ENCODE data around the gene SLC25A48.

Gene SLC25A48

DNA sequence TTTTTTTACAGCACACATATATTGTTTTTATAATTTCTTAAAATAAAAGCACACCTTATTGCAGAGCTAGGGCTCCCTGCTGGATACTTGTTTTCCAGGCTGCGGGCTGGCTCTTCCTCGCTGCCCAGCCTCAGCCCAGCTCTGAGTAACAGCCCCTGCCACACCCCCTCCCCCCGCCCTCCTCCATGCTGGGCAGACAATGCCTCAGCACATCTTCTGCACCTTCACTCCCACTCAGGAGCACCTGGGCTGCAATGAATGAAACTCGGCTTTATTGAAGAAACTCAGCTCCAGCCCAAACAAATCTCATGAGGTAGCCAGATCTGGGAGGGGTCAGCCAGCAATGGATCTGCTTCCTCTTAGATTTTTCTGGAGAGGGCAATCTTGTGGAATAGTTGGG is 51.7 kb downstream of the SLC25A48 start:
- Histone ChIP-seq H4K20me1 (ENCODE audit: control insufficient read depth, insufficient read depth, low read depth, low read length) (no peaks in the 10 kb centered on the region), H3K27ac (ENCODE audit: low read depth, low read length) (no peak overlapping the region), H3K4me2 (ENCODE audit: low read length) (no peak overlapping the region), H3K36me3 (ENCODE audit: control insufficient read depth, low read length) (no peaks in the 10 kb centered on the region), H3K27me3 (ENCODE audit: control insufficient read depth, low read length) (0 out of 2 replicates have a peak, but pooled peaks cover 3% of the 10 kb centered on the region), H3K4me3 (ENCODE audit: low read length) (no peak overlapping the region), H3F3A (ENCODE audit: control insufficient read depth, insufficient read depth) (no peaks in the 10 kb centered on the region), H3K9me3 (ENCODE audit: control insufficient read depth, insufficient read depth, low read length) (no peaks in the 10 kb centered on the region), H3K4me1 (ENCODE audit: control insufficient read depth, low read length) (peaks cover 5% of the 10 kb centered on the region; the same call in 1 of the 2 replicates), H3K9me2 (replicated peaks; ENCODE audit: control insufficient read depth, low read length) (no peaks in the 10 kb centered on the region), H3K79me2 (ENCODE audit: control insufficient read depth, low read length) (no peaks in the 10 kb centered on the region)
- no peak for TF ChIP-seq EZH2phosphoT487 (IDR thresholded peaks at IDR 0.05; ENCODE audit: borderline replicate concordance, low read length)
- TF ChIP-seq, protein P1, sequence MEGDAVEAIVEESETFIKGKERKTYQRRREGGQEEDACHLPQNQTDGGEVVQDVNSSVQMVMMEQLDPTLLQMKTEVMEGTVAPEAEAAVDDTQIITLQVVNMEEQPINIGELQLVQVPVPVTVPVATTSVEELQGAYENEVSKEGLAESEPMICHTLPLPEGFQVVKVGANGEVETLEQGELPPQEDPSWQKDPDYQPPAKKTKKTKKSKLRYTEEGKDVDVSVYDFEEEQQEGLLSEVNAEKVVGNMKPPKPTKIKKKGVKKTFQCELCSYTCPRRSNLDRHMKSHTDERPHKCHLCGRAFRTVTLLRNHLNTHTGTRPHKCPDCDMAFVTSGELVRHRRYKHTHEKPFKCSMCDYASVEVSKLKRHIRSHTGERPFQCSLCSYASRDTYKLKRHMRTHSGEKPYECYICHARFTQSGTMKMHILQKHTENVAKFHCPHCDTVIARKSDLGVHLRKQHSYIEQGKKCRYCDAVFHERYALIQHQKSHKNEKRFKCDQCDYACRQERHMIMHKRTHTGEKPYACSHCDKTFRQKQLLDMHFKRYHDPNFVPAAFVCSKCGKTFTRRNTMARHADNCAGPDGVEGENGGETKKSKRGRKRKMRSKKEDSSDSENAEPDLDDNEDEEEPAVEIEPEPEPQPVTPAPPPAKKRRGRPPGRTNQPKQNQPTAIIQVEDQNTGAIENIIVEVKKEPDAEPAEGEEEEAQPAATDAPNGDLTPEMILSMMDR (IDR thresholded peaks at IDR 0.05; ENCODE audit: low read depth, low read length, poor library complexity, severe bottlenecking), result no peak

DNA sequence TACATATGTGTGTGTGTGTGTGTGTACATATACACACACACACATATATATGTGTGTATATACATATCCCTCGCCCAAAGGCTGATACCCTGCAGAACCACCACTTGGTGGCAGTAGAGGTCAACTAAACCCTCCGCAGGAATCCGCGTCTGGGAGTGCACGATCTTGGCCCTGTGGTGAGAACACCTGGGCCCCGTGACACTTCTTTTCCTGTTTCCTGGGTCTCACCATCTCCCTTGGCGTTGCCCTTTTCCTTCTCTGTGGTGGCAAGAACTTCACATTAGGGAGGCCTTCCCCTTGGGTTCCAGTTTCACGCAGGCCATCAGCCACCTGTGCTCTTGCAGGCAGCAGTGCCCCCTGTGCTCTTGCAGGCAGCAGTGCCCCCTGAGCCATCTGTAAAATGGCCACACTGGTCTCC is 53.0 kb downstream of the SLC25A48 start:
- Histone ChIP-seq H3K9me2 (replicated peaks; ENCODE audit: control insufficient read depth, low read length) (no peaks in the 10 kb centered on the region), H3K9me3 (ENCODE audit: control insufficient read depth, insufficient read depth, low read length) (no peaks in the 10 kb centered on the region), H3K79me2 (ENCODE audit: control insufficient read depth, low read length) (no peaks in the 10 kb centered on the region), H3K27me3 (ENCODE audit: control insufficient read depth, low read length) (no peaks in the 10 kb centered on the region), H3F3A (ENCODE audit: control insufficient read depth, insufficient read depth) (no peaks in the 10 kb centered on the region), H3K4me3 (ENCODE audit: low read length) (no peak overlapping the region), H3K4me1 (ENCODE audit: control insufficient read depth, low read length) (peaks cover 5% of the 10 kb centered on the region; the same call in 1 of the 2 replicates), H4K20me1 (ENCODE audit: control insufficient read depth, insufficient read depth, low read depth, low read length) (no peaks in the 10 kb centered on the region), H3K4me2 (ENCODE audit: low read length) (peak overlapping the region; percentile 44), H3K36me3 (ENCODE audit: control insufficient read depth, low read length) (no peaks in the 10 kb centered on the region), H3K27ac (ENCODE audit: low read depth, low read length) (no peak overlapping the region)
- TF ChIP-seq EZH2phosphoT487 (IDR thresholded peaks at IDR 0.05; ENCODE audit: borderline replicate concordance, low read length), result no peak
- TF ChIP-seq, protein P1 (IDR thresholded peaks at IDR 0.05; ENCODE audit: low read depth, low read length, poor library complexity, severe bottlenecking), result peak; percentile 88

DNA sequence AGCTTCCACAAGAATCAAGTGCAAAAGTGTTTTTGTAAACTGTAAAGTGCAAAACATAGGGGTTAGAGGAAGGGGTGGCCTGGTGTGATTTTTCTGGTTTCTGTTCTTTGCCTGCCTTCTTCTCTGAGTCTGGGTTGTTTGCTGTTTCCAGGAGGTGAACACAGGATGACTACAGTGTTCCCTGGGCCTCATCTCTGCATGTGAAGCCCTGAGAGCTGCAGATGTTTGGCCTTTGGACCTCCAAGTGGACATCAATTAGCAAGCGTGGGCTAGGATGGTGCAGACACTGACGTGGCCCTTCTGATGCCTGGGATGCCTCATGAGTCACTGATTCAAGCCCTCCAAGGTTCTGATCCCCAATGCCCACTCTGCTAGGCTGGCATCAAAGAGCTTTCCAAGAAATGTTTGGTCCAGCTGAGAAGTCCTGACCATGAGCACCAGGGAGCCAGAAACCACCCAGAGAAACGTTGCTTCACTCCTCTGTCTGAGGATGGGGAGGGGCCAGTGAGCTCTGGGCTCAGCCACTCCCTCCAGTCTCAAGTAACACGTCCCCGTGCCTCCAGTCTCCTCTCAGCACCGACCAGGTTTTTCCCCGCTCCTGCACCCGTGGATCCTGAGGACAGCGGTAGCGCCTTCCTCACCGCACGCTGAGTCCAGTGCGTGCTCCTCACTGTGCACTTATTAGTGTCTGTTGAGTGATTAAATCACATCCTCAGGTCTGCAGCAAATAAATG is 53.6 kb downstream of the SLC25A48 start:
- Histone ChIP-seq H3K4me3 (ENCODE audit: low read length) (no peak overlapping the region), H3F3A (ENCODE audit: control insufficient read depth, insufficient read depth) (no peaks in the 10 kb centered on the region), H3K4me1 (ENCODE audit: control insufficient read depth, low read length) (peaks cover 5% of the 10 kb centered on the region; the same call in 1 of the 2 replicates), H3K27ac (ENCODE audit: low read depth, low read length) (no peak overlapping the region), H3K9me3 (ENCODE audit: control insufficient read depth, insufficient read depth, low read length) (no peaks in the 10 kb centered on the region), H3K27me3 (ENCODE audit: control insufficient read depth, low read length) (peaks cover 2% of the 10 kb centered on the region; the same call in 1 of the 2 replicates), H3K79me2 (ENCODE audit: control insufficient read depth, low read length) (no peaks in the 10 kb centered on the region), H3K9me2 (replicated peaks; ENCODE audit: control insufficient read depth, low read length) (no peaks in the 10 kb centered on the region), H3K4me2 (ENCODE audit: low read length) (peak overlapping the region; percentile 44; the same call in 1 of the 2 replicates), H3K36me3 (ENCODE audit: control insufficient read depth, low read length) (no peaks in the 10 kb centered on the region), H4K20me1 (ENCODE audit: control insufficient read depth, insufficient read depth, low read depth, low read length) (no peaks in the 10 kb centered on the region)
- TF ChIP-seq, protein P1 (IDR thresholded peaks at IDR 0.05; ENCODE audit: low read depth, low read length, poor library complexity, severe bottlenecking), result no peak
- no peak for TF ChIP-seq EZH2phosphoT487 (IDR thresholded peaks at IDR 0.05; ENCODE audit: borderline replicate concordance, low read length)

Measured in DOHH2 (cell line).